Common myeloid progenitor, CD34-positive (primary cell): ENCODE results near the gene METTL25B. TPM values are rescaled to one million over a fixed set of nuclear protein-coding genes. Genes with fewer than 3 reads are reported as not detected.
A peak's percentile ranks its signal among the peaks of the same experiment; 100 is the strongest.

ENCODE experiments used
- CTCF ChIA-PET: fragments of 350-600 bp; sonication (Branson Sonifier 250); formaldehyde crosslinking; loops from one replicate; lab custom pipeline; 2021; ENCODE audit warnings: antibody characterized with exemption; lab: Charles Lee
- POLR2A ChIA-PET: fragments of 350-600 bp; sonication (Branson Sonifier 250); formaldehyde crosslinking; loops from one replicate; lab custom pipeline; 2021; ENCODE audit warnings: antibody characterized with exemption; lab: Charles Lee
- DNase-seq, 3 donors: peaks; one replicate each; pipeline versions ENCODE4 v3.0.0 to v3.0.0-alpha.2; 2013
- H3K27ac ChIP-seq, 2 experiments: 1 replicate in 1 of 2; 2 replicates in 1 of 2; pipeline ENCODE4 v1.7.0; 2013; ENCODE audit warnings: inconsistent platforms in 2 of 2, low read length in 2 of 2, mild to moderate bottlenecking in 2 of 2, low read depth in 1 of 2, moderate library complexity in 1 of 2; ENCODE audit not compliant: severe bottlenecking in 2 of 2, insufficient read depth in 1 of 2, poor library complexity in 1 of 2
- H3K27me3 ChIP-seq, 5 experiments: replicated peaks in 2 of 5; 1 replicate in 3 of 5; 2 replicates in 2 of 5; pipeline versions ENCODE4 v1.6.1 to v1.7.0; 2013; ENCODE audit warnings: low read length in 4 of 5, mild to moderate bottlenecking in 2 of 5, moderate library complexity in 2 of 5, inconsistent platforms in 1 of 5; ENCODE audit not compliant: insufficient read depth in 5 of 5, control insufficient read depth in 4 of 5
- H3K36me3 ChIP-seq, 4 experiments: 1 replicate in 2 of 4; 2 replicates in 2 of 4; pipeline versions ENCODE4 v1.6.1 to v1.7.0; 2013; ENCODE audit warnings: low read length in 3 of 4, control low read depth in 1 of 4, mild to moderate bottlenecking in 1 of 4; ENCODE audit not compliant: control insufficient read depth in 4 of 4, insufficient read depth in 4 of 4
- H3K4me1 ChIP-seq, 4 experiments: 1 replicate in 3 of 4; 2 replicates in 1 of 4; pipeline versions ENCODE4 v1.6.1 to v1.7.1; 2013; ENCODE audit warnings: low read length in 3 of 4, mild to moderate bottlenecking in 3 of 4, control low read depth in 1 of 4, inconsistent platforms in 1 of 4, moderate library complexity in 1 of 4; ENCODE audit not compliant: control insufficient read depth in 4 of 4, insufficient read depth in 4 of 4; ENCODE audit errors: control extremely low read depth in 1 of 4
- H3K4me3 ChIP-seq, 7 experiments: 1 replicate in 4 of 7; 2 replicates in 3 of 7; pipeline versions ENCODE4 v1.5.1 to v1.7.0; 2013; ENCODE audit warnings: mild to moderate bottlenecking in 7 of 7, low read length in 6 of 7, moderate library complexity in 6 of 7, inconsistent platforms in 2 of 7, low read depth in 2 of 7, control low read depth in 1 of 7; ENCODE audit not compliant: insufficient read depth in 4 of 7, control insufficient read depth in 1 of 7; ENCODE audit errors: extremely low read depth in 1 of 7
- H3K9me3 ChIP-seq, 5 experiments: 1 replicate in 4 of 5; 2 replicates in 1 of 5; pipeline versions ENCODE4 v1.6.1 to v1.7.1; 2013; ENCODE audit warnings: low read length in 4 of 5, mild to moderate bottlenecking in 2 of 5, inconsistent platforms in 1 of 5, low read depth in 1 of 5, moderate library complexity in 1 of 5; ENCODE audit not compliant: control insufficient read depth in 4 of 5, insufficient read depth in 2 of 5; ENCODE audit errors: control extremely low read depth in 1 of 5
- WGBS: methylation state at CpG from one replicate; pipeline ENCODE4 v1.1.5; 2013; ENCODE audit not compliant: insufficient coverage; 5-methylcytosine and 5-hydroxymethylcytosine counted together
- polyA plus RNA-seq: library from polyadenylated mRNA; unstranded; fragments of 120-200 nt; gene quantifications from one replicate; pipeline ENCODE4 v1.2.1, GENCODE V29; 2013

Gene METTL25B
- polyA plus RNA-seq = 24.0 TPM

DNA sequence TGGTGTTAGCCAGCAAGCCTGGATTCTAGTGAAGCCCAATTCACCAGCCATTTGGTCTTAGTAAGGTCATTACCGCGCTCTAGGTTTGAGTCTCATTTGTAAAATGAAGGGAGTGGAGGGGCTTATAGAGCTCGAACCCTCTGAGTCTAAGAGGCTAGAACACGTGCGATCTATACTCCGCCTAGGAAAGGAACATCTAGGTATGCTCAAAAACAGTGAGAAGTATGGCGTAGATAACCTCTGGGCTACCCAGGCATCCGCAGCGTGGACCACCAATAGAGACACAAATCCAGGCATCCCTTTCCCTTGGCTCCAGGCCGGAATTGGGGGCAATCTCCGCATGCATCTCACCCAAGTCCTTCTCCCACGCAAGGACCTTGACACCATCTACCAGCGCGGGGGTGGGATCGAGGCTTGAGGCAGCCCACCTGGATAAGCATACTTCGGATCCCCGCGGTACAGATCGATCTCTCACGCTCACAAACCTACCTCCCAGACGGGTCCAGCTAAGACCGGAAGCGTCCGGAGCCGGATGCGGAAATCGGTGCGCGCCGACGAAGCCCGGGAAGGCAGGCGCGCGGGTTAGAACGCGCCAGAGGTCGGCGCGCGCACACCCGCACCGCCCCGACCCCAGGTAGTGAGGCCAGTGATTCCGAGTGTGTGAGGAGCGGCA is at the start of gene METTL25B:
METTL25B (plus strand) TSS at position 544 of the 673 bp plus-strand sequence. CDS start 636 bp downstream, outside the sequence.
- WGBS = 0% methylated on average over 24 of the region's 46 CpGs

DNA sequence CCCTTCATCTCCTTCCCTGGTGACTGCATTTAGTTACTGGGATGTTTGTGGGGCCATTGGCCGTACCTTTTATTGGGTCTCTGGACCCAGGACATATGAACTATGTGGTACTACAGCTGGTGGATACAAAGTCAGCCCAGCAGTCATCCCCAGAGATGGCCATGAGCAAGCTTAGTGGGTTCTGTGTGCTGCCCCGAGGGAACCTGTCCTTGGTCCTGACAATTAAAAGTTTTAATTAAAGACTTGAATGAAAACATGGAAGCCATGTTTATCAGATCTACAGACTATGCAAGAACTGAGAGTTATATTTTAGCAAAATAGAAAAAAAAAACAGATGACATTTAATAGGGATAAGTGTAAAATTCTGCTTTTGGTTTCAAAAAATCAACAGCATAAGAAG is 48.2 kb upstream of the METTL25B start:
- no peaks in the 10 kb centered on the region for H3K36me3 ChIP-seq
- peaks cover 0 to 72% (median 28%) of the 10 kb centered on the region in 5 experiments for H3K27me3 ChIP-seq
- 100% methylated on average over 1 of the region's 2 CpGs for WGBS
- H3K9me3 ChIP-seq = no peaks in the 10 kb centered on the region
- no peak overlapping the region for H3K27ac ChIP-seq
- POLR2A ChIA-PET = no interaction called here
- DNase-seq = no peak
- H3K4me3 ChIP-seq = no peak overlapping the region
- H3K4me1 ChIP-seq = peaks cover 0 to 18% (median 15%) of the 10 kb centered on the region in 4 experiments
- CTCF ChIA-PET = interaction anchor here (0.6 to 24.9 kb wide), 9 partner anchors 9 to 250 kb away, joined by 3 to 393 read pairs (median 3); partner anchors contain the start of genes ISG20L2 and METTL25B

More for the DNA sequence above, at the start of gene METTL25B:
- Histone ChIP-seq H3K4me3 (peak within 1 kb of the TSS; percentile 64 to 98 (median 94)), H3K27ac (peak within 1 kb of the TSS; percentile 76 to 88), H3K4me1 (peaks cover 24 to 45% (median 39%) of the 10 kb centered on the region in 4 experiments), H3K9me3 (no peaks in the 10 kb centered on the region), H3K27me3 (no peaks in the 10 kb centered on the region), H3K36me3 (peaks cover 10 to 36% (median 28%) of the 10 kb centered on the region in 4 experiments)
- POLR2A ChIA-PET = interaction anchor here (0.5 to 2.0 kb wide), 9 partner anchors 11 to 649 kb away, joined by 3 to 10 read pairs (median 4); partner anchors contain the start of genes HDGF, MRPL24 and PRCC
- DNase-seq = peak in 2 of 3 donors; percentile 48 to 81
- CTCF ChIA-PET = interaction anchor here (0.8 to 17.7 kb wide), 23 partner anchors 11 to 201 kb away, joined by 3 to 393 read pairs (median 14); partner anchors contain the start of genes CRABP2, HDGF, INSRR and MRPL24

DNA sequence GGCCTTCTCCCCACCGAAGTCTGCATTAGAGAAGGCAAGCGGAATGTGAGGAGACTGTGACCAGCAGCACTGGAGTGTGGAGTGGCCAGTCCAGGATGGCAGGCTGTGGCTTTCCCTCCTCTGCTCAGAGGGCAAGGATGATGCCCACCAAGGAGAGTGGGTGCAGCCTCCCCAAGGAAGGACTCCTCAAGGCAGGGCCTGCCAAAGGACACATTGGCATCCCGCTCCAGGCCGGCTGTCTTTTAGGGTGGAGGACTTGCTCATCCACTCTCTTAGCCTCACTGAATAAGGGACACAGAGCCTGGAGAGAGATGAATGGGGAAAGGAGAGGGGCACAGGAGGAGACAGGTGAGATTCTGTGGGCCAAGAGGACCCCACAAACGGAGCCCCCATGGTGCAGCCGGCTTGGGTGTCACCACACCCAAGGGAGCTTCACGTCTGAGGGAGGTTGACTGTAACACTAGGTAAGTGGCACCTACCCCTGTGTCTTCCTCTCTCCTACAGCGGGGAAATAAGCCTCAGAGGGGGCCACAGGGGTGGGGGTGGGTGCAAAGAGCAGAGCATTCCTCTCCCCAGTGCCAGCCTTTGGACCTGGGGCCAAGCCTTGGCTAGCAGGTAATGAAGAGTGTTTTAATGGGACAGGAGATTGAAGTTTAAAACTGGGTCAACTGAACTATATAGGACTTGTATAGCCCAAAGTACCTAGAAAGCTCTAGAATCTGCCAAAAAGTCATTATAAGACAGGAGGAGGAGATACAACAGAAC is 46.9 kb upstream of the METTL25B start:
- Histone ChIP-seq H3K27ac (no peak overlapping the region), H3K36me3 (no peaks in the 10 kb centered on the region), H3K4me3 (no peak overlapping the region), H3K4me1 (peaks cover 0 to 18% (median 15%) of the 10 kb centered on the region in 4 experiments), H3K9me3 (no peaks in the 10 kb centered on the region), H3K27me3 (peaks cover 0 to 59% (median 27%) of the 10 kb centered on the region in 5 experiments)
- ChIA-PET POLR2A (no interaction called here), CTCF (interaction anchor here (1.3 to 24.9 kb wide), 10 partner anchors 8 to 61 kb away, joined by 3 to 393 read pairs (median 49); partner anchors contain the start of genes CRABP2, ISG20L2 and METTL25B)
- no peak for DNase-seq
- WGBS = 92% methylated on average over 4 of the region's 8 CpGs

DNA sequence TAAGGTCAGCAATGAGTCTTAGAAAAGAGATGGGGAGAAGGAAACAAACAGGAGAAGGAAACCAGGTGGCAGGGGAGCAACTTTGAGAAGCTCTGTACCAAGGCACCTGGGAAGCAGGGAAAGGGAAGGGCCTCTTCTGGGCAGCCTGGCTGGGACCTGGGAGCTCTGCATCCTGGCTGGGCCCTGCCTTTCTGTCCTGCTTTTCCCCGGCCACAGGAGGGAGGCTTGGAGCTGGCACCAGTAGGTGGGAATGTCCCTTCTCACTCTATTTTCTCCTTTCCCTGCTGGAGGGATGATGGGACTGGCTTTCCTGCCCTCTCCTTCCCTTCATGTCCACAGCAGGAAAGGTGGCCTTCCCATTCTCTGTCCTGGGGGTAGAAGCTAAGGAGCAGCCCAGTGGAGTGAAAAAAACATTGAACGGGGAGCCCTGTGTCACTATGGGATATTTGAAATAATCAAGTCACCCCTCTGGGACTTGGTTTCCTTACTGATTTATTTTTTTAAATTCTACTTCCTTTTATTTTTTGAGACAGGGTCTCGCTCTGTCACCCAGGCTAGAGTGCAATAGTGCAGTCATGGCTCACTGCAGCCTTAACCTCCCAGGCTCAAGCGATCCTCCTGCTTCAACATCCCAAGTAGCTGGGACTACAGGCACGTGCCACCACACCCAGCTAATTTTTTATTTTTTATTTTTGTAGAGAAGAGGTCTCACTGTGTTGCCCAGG is 45.9 kb upstream of the METTL25B start:
- H3K4me1 ChIP-seq = peaks cover 0 to 13% (median 9%) of the 10 kb centered on the region in 4 experiments
- H3K36me3 ChIP-seq = no peaks in the 10 kb centered on the region
- peaks cover 0 to 49% (median 21%) of the 10 kb centered on the region in 5 experiments for H3K27me3 ChIP-seq
- ChIA-PET POLR2A (interaction anchor here (0.7 kb wide), 1 partner anchor 58 kb away, joined by 4 read pairs; no protein-coding TSS in a partner anchor), CTCF (interaction anchor here (1.3 to 24.9 kb wide), 7 partner anchors 9 to 57 kb away, joined by 5 to 393 read pairs (median 112); partner anchors contain the start of genes CRABP2, ISG20L2 and METTL25B)
- no peak overlapping the region for H3K27ac ChIP-seq
- no peak for DNase-seq
- H3K9me3 ChIP-seq = no peaks in the 10 kb centered on the region
- WGBS = 74% methylated on average over 3 of the region's 5 CpGs
- H3K4me3 ChIP-seq = no peak overlapping the region

DNA sequence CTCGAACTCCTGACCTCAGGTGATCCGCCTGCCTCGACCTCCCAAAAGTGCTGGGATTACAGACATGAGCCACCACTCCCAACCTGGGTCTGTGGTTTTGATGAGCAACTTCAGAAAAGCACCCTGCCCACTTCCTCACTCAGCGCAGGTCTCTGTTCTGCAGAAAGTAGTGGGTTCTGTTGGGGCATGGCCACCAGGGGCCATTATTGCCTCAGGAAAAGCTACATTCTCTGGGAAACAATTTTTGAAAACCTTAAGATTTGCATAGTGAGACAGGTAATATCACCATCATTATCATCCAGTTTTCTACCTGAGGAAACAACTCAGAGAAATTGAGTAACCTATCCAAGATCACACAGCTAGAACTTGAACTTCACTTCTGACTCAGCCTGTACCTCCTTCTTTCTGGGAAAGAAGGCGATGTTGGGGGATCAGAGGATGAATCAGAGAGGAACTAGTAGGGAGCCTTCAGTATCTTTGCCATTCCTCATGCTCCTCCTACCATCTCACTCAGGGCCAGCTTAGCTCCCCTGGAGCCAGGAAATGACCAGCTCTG is 44.0 kb upstream of the METTL25B start:
- H3K4me1 ChIP-seq = peaks cover 0 to 9% (median 3%) of the 10 kb centered on the region in 4 experiments
- WGBS = 71% methylated on average over 1 of the region's 5 CpGs
- H3K27ac ChIP-seq = no peak overlapping the region
- H3K27me3 ChIP-seq = peaks cover 0 to 40% (median 14%) of the 10 kb centered on the region in 5 experiments
- CTCF ChIA-PET = interaction anchor here (0.6 to 24.9 kb wide), 10 partner anchors 6 to 205 kb away, joined by 3 to 393 read pairs (median 6); partner anchors contain the start of genes CRABP2, ISG20L2, METTL25B and NES
- POLR2A ChIA-PET = no interaction called here
- no peaks in the 10 kb centered on the region for H3K9me3 ChIP-seq
- H3K36me3 ChIP-seq = no peaks in the 10 kb centered on the region
- H3K4me3 ChIP-seq = no peak overlapping the region
- peak in 2 of 3 donors; percentile 44 to 50 for DNase-seq
